Measurements from ENCODE around the gene MYL3.

The MYL3 gene

DNA sequence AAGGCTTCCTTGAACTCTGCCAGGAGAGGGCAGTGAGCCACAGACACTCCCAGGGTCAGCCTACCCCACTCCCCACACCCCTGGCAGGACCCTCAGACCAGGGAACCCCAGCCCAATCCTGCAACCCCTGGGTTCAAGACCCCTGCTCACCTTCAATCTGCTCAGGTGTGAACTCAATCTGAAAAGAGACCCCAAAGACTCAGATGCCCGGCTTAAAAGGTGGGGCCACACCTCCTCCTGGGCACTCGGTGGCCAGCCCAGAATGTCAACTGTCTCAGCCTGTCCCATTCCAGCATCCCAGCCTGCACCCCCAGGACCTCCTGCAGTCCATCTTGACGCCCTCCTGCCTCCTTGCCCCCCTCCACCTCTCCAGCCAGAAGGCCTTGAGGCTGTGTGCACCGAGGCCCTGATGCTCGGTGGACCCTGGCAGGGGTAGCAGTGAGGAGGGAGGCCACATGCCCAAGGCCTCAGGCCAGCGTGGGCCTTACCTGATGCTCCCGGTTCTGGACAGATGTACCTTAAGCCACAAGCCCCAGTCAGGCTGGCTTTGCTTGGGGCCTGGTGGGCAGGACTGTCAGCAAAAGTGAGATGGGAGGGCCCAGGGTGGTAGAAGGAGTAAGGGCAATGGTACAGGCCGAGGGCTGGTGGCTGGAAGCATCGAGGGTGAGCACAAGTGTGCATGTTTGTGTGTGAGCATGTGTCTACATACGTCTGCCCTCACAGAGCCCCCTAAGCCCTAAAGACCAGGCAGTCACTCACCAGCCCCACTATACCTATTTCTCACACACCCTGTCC is 2.2 kb downstream of the MYL3 start:
- Histone ChIP-seq H3F3A (ENCODE audit: insufficient read depth, low read length) (no peaks in the 10 kb centered on the region), H3K4me1 (ENCODE audit: low read length) (no peaks in the 10 kb centered on the region), H3K9me3 (replicated peaks; ENCODE audit: insufficient read depth, low read length) (no peaks in the 10 kb centered on the region), H3K9ac (ENCODE audit: low read length) (no peak overlapping the region), H3K27me3 (replicated peaks; ENCODE audit: insufficient read depth, low read length) (no peaks in the 10 kb centered on the region; the same call in 1 of the 2 replicates), H3K4me3 (ENCODE audit: low read length) (no peak overlapping the region), H3K4me2 (ENCODE audit: low read depth, low read length) (no peak overlapping the region), H4K20me1 (ENCODE audit: insufficient read depth, low read length) (no peaks in the 10 kb centered on the region), H3K36me3 (replicated peaks; ENCODE audit: insufficient read depth, low read length) (no peaks in the 10 kb centered on the region), H3K27ac (ENCODE audit: low read length) (no peak overlapping the region), H2AFZ (ENCODE audit: low read length) (no peak overlapping the region), H3K79me2 (ENCODE audit: low read length) (no peaks in the 10 kb centered on the region), H3K9me2 (replicated peaks; ENCODE audit: insufficient read depth, low read length) (no peaks in the 10 kb centered on the region)
- TF ChIP-seq EZH2 (optimal IDR thresholded peaks at IDR 0.05; ENCODE audit: low read depth, low read length): no peak
- TF ChIP-seq, protein P1, sequence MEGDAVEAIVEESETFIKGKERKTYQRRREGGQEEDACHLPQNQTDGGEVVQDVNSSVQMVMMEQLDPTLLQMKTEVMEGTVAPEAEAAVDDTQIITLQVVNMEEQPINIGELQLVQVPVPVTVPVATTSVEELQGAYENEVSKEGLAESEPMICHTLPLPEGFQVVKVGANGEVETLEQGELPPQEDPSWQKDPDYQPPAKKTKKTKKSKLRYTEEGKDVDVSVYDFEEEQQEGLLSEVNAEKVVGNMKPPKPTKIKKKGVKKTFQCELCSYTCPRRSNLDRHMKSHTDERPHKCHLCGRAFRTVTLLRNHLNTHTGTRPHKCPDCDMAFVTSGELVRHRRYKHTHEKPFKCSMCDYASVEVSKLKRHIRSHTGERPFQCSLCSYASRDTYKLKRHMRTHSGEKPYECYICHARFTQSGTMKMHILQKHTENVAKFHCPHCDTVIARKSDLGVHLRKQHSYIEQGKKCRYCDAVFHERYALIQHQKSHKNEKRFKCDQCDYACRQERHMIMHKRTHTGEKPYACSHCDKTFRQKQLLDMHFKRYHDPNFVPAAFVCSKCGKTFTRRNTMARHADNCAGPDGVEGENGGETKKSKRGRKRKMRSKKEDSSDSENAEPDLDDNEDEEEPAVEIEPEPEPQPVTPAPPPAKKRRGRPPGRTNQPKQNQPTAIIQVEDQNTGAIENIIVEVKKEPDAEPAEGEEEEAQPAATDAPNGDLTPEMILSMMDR (IDR thresholded peaks at IDR 0.05; ENCODE audit: low read length): no peak
- no peak for TF ChIP-seq EZH2phosphoT487 (IDR thresholded peaks at IDR 0.05; ENCODE audit: low read length)
- DNase-seq: no peak

DNA sequence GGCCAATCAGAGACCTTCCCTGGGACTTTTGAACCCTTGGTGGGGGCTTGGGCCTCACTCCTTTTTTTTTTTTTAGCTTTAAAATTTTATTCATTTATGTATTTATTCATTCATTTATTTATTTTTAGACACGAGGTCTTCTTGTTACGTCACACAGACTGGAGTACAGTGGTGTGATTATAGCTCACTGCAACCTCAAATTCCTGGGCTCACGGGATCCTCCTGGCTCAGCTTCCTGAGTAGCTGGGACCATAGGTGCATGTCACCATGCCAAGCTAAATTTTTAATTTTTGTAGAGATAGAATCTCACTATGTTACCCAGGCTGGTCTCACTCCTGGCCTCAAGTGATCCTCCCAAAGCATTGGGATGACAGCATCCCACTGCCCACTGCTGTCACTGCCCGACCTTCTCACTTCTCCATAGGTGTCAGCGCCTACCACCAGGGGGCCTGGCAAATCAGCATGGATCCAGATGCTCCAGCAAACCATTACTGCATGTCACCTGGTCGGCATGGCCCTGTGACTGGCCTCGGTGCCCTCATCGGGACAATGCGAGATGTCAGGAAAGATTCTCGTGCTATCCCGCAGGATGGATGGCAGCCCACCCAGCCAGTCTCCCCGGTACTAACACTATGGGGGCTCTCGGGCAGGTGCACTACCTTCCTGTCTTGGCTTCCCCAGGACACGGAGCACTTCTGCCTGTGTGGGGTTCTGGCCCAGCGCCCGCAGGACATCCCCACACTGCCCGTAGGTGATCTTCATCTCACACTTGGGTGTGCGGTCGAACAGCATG is 3.0 kb downstream of the MYL3 start:
- DNase-seq: no peak
- no peaks in the 10 kb centered on the region for H3F3A ChIP-seq (ENCODE audit: insufficient read depth, low read length)
- no peaks in the 10 kb centered on the region; the same call in none of the 2 replicates for H3K27me3 ChIP-seq (replicated peaks; ENCODE audit: insufficient read depth, low read length)

DNA sequence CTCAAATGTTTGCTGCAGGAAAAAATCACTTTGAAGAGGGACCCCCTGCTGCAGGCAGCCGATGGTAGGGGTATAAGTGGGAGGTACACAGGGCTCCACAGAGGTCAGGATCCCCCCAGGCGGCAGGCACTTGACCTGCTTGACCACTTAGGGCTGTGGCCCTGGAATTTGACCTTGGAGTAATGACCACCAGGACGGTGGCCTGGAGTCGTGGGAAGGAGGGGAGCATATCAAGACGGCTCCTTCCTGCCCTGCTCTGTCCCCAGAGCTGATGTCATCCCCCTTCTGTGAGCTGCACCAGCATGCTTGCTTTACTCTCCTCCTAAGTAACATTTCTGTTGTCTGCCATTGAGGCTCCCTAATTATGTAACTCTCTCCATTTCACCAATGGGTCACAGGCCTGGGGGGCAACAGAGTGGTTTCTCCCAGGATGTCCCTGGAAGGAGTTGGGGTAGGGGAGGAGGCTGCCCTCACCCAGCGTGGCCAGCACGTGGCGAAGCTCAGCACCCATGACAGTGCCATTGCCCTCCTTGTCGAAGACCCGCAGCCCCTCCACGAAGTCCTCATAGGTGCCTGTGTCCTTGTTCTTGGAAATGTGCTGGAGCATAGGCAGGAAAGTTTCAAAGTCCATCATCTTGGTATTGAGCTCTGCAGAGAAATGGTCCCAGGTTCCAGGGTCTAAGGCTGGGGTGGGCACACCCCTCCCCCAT is 4.1 kb downstream of the MYL3 start:
- no peak overlapping the region for H2AFZ ChIP-seq (ENCODE audit: low read length)
- no peak for DNase-seq
- no peaks in the 10 kb centered on the region for H4K20me1 ChIP-seq (ENCODE audit: insufficient read depth, low read length)
- no peak overlapping the region for H3K27ac ChIP-seq (ENCODE audit: low read length)
- no peak overlapping the region for H3K4me3 ChIP-seq (ENCODE audit: low read length)
- no peaks in the 10 kb centered on the region for H3K9me3 ChIP-seq (replicated peaks; ENCODE audit: insufficient read depth, low read length)
- no peak for TF ChIP-seq EZH2 (optimal IDR thresholded peaks at IDR 0.05; ENCODE audit: low read depth, low read length)
- TF ChIP-seq EZH2phosphoT487 (IDR thresholded peaks at IDR 0.05; ENCODE audit: low read length): no peak
- TF ChIP-seq, protein P1 (IDR thresholded peaks at IDR 0.05; ENCODE audit: low read length): no peak
- no peaks in the 10 kb centered on the region; the same call in none of the 2 replicates for H3K27me3 ChIP-seq (replicated peaks; ENCODE audit: insufficient read depth, low read length)
- H3K36me3 ChIP-seq (replicated peaks; ENCODE audit: insufficient read depth, low read length): no peaks in the 10 kb centered on the region
- no peak overlapping the region for H3K9ac ChIP-seq (ENCODE audit: low read length)
- no peaks in the 10 kb centered on the region for H3F3A ChIP-seq (ENCODE audit: insufficient read depth, low read length)
- H3K79me2 ChIP-seq (ENCODE audit: low read length): no peaks in the 10 kb centered on the region
- H3K4me2 ChIP-seq (ENCODE audit: low read depth, low read length): no peak overlapping the region
- no peaks in the 10 kb centered on the region for H3K4me1 ChIP-seq (ENCODE audit: low read length)
- H3K9me2 ChIP-seq (replicated peaks; ENCODE audit: insufficient read depth, low read length): no peaks in the 10 kb centered on the region

More for the DNA sequence above, 3.0 kb downstream of the MYL3 start:
- Histone ChIP-seq H3K4me2 (ENCODE audit: low read depth, low read length) (no peak overlapping the region), H2AFZ (ENCODE audit: low read length) (no peak overlapping the region), H3K9me3 (replicated peaks; ENCODE audit: insufficient read depth, low read length) (no peaks in the 10 kb centered on the region), H3K9me2 (replicated peaks; ENCODE audit: insufficient read depth, low read length) (no peaks in the 10 kb centered on the region), H3K4me1 (ENCODE audit: low read length) (no peaks in the 10 kb centered on the region), H3K79me2 (ENCODE audit: low read length) (no peaks in the 10 kb centered on the region), H4K20me1 (ENCODE audit: insufficient read depth, low read length) (no peaks in the 10 kb centered on the region), H3K9ac (ENCODE audit: low read length) (no peak overlapping the region), H3K36me3 (replicated peaks; ENCODE audit: insufficient read depth, low read length) (no peaks in the 10 kb centered on the region), H3K4me3 (ENCODE audit: low read length) (no peak overlapping the region), H3K27ac (ENCODE audit: low read length) (no peak overlapping the region)
- TF ChIP-seq EZH2phosphoT487 (IDR thresholded peaks at IDR 0.05; ENCODE audit: low read length): no peak
- TF ChIP-seq, protein P1 (IDR thresholded peaks at IDR 0.05; ENCODE audit: low read length): peak; percentile 43
